Measurements from ENCODE around the gene DTNB. TPM values are rescaled to one million over a fixed set of nuclear protein-coding genes. Genes with fewer than 3 reads are reported as not detected.
"Not testable (repeated sequence)": the region's sequence is repeated elsewhere in the genome, so short reads cannot be mapped to it uniquely, and the experiment has no call there.

The DTNB gene
- total RNA-seq, 4 donors from 2014 or later: 5.2 to 9.9 (median 9.2) TPM

DNA sequence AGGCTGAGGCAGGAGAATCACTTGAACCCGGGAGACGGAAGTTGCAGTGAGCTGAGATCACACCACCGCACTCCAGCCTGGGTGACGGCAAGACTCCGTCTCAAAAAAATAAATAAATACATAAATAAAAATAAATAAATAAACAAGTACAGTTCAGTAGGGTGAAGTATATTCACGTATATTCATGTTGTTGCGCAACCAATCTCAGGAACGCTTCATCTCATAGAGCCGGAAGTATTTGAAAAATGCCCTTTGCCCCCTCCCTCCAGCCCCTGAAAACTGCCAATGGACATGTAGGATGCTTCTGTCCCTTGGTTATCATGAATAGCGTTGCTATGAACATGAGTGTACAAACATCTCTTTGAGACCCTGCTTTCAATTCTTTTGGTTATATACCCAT lies 132.0 kb downstream of the DTNB start:
- DNase-seq (ENCODE audit: low spot score) (no peak), ATAC-seq (ENCODE audit: low FRiP score) (no peak)
- TF ChIP-seq, protein P1, sequence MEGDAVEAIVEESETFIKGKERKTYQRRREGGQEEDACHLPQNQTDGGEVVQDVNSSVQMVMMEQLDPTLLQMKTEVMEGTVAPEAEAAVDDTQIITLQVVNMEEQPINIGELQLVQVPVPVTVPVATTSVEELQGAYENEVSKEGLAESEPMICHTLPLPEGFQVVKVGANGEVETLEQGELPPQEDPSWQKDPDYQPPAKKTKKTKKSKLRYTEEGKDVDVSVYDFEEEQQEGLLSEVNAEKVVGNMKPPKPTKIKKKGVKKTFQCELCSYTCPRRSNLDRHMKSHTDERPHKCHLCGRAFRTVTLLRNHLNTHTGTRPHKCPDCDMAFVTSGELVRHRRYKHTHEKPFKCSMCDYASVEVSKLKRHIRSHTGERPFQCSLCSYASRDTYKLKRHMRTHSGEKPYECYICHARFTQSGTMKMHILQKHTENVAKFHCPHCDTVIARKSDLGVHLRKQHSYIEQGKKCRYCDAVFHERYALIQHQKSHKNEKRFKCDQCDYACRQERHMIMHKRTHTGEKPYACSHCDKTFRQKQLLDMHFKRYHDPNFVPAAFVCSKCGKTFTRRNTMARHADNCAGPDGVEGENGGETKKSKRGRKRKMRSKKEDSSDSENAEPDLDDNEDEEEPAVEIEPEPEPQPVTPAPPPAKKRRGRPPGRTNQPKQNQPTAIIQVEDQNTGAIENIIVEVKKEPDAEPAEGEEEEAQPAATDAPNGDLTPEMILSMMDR (IDR thresholded peaks at IDR 0.05): no peak

DNA sequence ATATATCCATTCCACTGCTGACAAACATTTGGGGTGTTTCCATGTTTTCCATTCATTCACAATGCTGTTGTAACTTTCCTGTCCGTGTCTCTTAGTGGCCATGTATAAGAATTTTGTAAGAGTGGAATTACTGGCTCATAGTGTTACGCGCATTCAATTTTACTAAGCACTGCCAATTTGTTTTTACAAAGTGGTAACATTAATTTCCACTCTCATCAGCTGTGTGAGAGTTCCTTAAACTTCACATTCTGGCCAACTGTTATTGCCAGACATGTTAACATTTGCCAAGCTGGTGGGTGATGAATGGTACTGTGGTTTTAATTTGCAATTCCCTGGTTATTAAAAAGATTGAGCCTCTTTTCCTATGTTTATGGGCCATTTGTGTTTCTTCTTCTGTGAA lies 134.2 kb downstream of the DTNB start:
- TF ChIP-seq, protein P1 (IDR thresholded peaks at IDR 0.05): no peak
- DNase-seq (ENCODE audit: low spot score): no peak
- ATAC-seq (ENCODE audit: low FRiP score): peak; percentile 83

DNA sequence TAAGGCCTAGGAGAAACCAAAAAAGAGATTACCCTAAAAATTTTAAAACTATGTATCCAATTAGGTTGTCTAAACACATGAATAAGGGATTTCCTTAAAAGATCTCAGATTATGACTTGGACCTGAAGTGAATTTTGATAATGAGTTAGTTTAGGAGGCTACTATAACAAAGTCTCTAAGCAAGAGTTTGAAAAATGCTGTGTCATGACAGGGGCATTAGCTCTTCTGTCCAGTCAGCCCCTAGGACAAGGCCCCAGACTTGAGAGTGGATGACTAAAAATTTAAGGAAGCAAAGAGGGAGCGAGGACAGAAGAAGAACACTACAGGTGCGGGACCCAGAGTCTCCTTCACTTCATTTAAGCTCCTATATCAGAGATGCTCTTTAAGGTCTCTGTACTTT lies 135.9 kb downstream of the DTNB start:
- TF ChIP-seq, protein P1 (IDR thresholded peaks at IDR 0.05): no peak
- DNase-seq (ENCODE audit: low spot score) (no peak), ATAC-seq (ENCODE audit: low FRiP score) (no peak)

DNA sequence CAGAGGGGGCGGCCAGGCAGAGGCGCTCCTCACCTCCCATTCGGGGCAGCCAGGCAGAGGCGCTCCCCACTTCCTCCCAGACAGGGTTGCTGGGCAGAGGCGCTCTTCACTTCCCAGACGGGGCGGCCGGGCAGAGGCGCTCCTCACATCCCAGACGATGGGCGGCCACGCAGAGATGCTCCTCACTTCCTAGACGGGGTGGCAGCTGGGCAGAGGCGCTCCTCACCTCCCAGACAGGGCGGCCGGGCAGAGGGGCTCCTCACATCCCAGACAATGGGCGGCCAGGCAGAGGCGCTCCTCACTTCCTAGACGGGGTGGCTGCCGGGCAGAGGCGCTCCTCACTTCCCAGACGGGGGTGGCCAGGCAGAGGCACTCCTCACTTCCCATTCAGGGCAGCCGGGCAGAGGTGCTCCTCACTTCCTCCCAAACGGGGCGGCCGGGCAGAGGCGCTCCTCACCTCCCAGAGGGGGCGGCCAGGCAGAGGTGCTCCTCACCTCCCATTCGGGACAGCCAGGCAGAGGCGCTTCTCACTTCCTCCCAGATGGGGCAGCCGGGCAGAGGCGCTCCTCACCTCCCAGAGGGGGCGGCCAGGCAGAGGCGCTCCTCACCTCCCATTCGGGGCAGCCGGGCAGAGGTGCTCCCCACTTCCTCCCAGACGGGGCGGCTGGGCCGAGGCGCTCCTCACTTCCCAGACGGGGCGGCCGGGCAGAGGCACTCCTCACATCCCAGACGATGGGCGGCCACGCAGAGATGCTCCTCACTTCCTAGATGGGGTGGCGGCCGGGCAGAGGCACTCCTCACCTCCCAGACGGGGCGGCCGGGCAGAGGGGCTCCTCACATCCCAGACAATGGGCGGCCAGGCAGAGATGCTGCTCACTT lies 137.7 kb downstream of the DTNB start:
- ATAC-seq (ENCODE audit: low FRiP score); DNase-seq (ENCODE audit: low spot score): not testable (repeated sequence)

DNA sequence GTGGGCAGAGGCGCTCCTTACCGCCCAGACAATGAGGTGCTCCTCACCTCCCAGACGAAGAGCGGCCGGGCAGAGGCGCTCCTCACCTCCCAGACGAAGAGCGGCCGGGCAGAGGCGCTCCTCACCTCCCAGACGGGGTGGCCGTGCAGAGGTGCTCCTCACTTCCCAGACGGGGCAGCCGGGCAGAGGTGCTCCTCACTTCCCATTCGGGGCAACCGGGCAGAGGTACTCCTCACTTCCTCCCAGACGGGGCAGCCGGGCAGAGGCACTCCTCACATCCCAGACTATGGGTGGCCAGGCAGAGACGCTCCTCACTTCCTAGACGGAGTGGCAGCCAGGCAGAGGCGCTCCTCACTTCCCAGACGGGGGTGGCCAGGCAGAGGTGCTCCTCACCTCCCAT lies 138.4 kb downstream of the DTNB start:
- not testable (repeated sequence) for ATAC-seq (ENCODE audit: low FRiP score); DNase-seq (ENCODE audit: low spot score)

DNA sequence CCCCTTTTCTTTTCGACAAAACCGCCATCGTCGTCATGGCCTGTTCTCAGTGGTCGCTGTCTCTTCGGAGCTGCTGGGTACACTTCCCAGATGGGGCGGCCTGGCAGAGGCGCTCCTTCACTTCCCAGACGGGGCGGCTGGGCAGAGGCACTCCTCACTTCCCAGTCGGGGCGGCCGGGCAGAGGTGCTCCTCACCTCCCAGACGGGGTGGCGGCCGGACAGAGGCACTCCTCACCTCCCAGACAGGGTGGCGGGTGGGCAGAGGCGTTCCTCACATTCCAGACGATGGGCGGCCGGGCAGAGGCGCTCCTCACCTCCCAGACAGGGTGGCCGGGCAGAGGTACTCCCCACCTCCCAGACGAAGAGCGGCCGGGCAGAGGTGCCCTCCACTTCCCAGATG lies 138.9 kb downstream of the DTNB start:
- DNase-seq (ENCODE audit: low spot score) (no peak), ATAC-seq (ENCODE audit: low FRiP score) (no peak)
- TF ChIP-seq, protein P1 (IDR thresholded peaks at IDR 0.05): no peak

DNA sequence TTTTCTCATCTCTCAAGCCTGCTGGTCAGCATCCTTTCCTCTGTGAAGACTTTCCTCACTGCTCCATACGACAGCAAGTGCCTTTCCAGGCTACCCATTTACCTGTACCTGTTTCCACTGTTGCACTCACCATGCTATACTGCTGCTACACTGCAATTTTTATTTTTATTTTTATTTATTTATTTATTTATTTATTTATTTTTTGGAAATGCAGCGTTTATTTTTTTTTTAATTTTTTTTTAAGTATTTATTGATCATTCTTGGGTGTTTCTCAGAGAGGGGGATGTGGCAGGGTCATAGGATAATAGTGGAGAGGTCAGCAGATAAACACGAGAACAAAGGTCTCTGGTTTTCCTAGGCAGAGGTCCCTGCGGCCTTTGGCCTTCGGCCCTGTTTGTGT lies 139.6 kb downstream of the DTNB start:
- not testable (repeated sequence) for DNase-seq (ENCODE audit: low spot score); ATAC-seq (ENCODE audit: low FRiP score)

DNA sequence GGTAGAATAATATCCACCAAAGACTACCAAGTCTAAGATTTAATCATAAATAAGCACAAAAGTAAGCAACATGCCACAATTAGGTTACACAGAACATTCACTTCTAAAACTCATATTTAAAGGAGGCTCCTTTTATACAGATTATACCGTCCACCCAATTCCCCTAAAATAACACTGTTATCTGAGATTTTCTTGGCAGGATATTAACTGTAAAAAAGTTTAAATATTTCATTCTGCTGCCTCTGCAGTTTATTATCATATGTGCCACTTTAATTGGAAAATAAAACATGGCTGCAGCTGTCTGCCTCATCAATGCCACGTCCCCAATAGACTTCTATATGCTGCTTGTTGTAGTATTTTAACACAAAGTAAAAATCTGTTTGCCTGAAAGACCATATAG lies 140.9 kb downstream of the DTNB start:
- TF ChIP-seq, protein P1 (IDR thresholded peaks at IDR 0.05): no peak
- ATAC-seq (ENCODE audit: low FRiP score) (no peak), DNase-seq (ENCODE audit: low spot score) (no peak)
